Tibial artery (tissue), 4 donors: ENCODE results near the gene GOLM1.
A peak's percentile ranks its signal among the peaks of the same experiment; 100 is the strongest.

ENCODE experiments used
- DNase-seq, 2 donors: peaks; one replicate each; pipeline ENCODE4 v3.0.0-alpha.2; 2019
- H3K27ac ChIP-seq, 2 donors: fragments of 200-600 bp; sonication (generic) in 1 of 2; 1 replicate in 1 of 2; 2 replicates in 1 of 2; pipeline ENCODE4 v1.5.1; 2018 to 2019; ENCODE audit warnings: mild to moderate bottlenecking in 1 of 2
- H3K27me3 ChIP-seq, 2 donors: fragments of 200-600 bp; sonication (generic) in 1 of 2; one replicate each; pipeline versions ENCODE4 v1.5.1 to v1.6.0; 2016 to 2019
- H3K36me3 ChIP-seq, 3 donors: fragments of 200-600 bp; sonication (generic) in 2 of 3; one replicate each; pipeline ENCODE4 v1.5.1; 2016 to 2019; ENCODE audit warnings: mild to moderate bottlenecking in 2 of 3
- H3K4me1 ChIP-seq, 4 donors: fragments of 200-600 bp; sonication (generic) in 2 of 4; 1 replicate in 3 of 4; 2 replicates in 1 of 4; pipeline ENCODE4 v1.5.1; 2016 to 2019
- H3K4me3 ChIP-seq, 2 donors: fragments of 200-600 bp; sonication (generic) in 1 of 2; 1 replicate in 1 of 2; 2 replicates in 1 of 2; pipeline ENCODE4 v1.5.1; 2018 to 2019; ENCODE audit warnings: mild to moderate bottlenecking in 2 of 2
- H3K9me3 ChIP-seq, 3 donors: fragments of 200-600 bp; sonication (generic) in 1 of 3; one replicate each; pipeline ENCODE4 v1.5.1; 2016 to 2019
- intact Hi-C: fragments of 100-400 bp; cut with DNase I; formaldehyde crosslinking; loops from one replicate; pipeline ENCODE4 v1.15.0; 2023; ENCODE audit warnings: low total_unique reads
- TF ChIP-seq, protein P1 (sequence below), 2 experiments: fragments of 200-600 bp in 1 of 2; fragments of 450-650 bp in 1 of 2; IDR thresholded peaks; one replicate each; pipeline ENCODE4 v1.5.1; 2017 to 2019; ENCODE audit warnings: antibody characterized with exemption in 2 of 2, mild to moderate bottlenecking in 1 of 2, moderate library complexity in 1 of 2

GOLM1 gene

DNA sequence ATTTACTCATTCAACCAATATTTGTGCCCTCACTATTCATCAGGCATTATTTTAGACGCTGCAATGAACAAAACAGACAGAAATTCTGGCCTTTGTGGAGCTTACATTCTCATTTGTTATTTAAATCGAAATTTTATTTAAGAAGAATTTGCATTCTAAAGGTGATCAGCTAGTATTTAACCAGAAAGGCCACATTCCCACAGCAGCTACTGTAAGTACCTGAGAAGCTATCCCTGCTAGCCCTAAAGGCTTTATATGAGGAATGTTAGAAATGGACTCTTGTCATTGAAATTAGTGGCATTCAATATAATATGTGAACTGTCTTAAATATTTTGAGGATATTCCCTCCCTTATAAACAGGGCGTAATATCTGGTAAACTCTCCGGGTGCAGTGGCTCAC lies 35.0 kb upstream of the GOLM1 start:
- Histone ChIP-seq H3K4me1 (no peaks in the 10 kb centered on the region), H3K36me3 (no peaks in the 10 kb centered on the region), H3K27ac (no peak overlapping the region), H3K4me3 (no peak overlapping the region), H3K9me3 (no peaks in the 10 kb centered on the region), H3K27me3 (no peaks in the 10 kb centered on the region)
- DNase-seq, result no peak
- TF ChIP-seq, protein P1, sequence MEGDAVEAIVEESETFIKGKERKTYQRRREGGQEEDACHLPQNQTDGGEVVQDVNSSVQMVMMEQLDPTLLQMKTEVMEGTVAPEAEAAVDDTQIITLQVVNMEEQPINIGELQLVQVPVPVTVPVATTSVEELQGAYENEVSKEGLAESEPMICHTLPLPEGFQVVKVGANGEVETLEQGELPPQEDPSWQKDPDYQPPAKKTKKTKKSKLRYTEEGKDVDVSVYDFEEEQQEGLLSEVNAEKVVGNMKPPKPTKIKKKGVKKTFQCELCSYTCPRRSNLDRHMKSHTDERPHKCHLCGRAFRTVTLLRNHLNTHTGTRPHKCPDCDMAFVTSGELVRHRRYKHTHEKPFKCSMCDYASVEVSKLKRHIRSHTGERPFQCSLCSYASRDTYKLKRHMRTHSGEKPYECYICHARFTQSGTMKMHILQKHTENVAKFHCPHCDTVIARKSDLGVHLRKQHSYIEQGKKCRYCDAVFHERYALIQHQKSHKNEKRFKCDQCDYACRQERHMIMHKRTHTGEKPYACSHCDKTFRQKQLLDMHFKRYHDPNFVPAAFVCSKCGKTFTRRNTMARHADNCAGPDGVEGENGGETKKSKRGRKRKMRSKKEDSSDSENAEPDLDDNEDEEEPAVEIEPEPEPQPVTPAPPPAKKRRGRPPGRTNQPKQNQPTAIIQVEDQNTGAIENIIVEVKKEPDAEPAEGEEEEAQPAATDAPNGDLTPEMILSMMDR (IDR thresholded peaks at IDR 0.05), result no peak
- intact Hi-C loops, result no loop called here

DNA sequence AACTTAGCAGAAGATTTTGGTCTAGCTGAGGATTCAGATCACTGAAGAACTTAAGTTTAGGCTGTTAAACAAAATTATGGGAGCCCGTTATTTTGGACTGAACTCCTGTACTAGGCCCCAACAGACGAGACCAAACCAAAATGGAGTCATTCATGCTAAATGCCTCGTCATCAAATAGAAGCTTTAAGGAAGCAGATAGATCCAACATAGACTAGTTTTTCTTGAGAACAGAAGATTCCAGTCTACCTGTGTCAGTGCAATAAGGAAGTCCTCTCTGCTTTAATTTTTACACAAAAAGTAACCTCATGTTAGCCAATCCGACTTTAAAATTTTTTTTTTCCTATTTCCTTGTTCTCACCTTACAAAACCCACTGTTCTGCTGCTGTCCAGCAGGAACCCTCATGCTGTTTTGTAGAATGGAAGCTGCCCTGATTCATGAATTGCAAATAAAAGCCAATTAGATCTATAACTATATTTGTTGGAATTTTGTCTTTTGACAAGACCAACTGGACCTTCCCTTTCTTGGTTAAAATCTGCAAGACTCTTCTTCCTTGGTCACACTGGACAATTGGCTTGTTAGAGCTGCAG lies 29.0 kb upstream of the GOLM1 start:
- TF ChIP-seq, protein P1 (IDR thresholded peaks at IDR 0.05), result no peak
- Histone ChIP-seq H3K27me3 (no peaks in the 10 kb centered on the region), H3K4me3 (no peak overlapping the region), H3K9me3 (no peaks in the 10 kb centered on the region), H3K4me1 (peaks cover 0 to 8% (median 2%) of the 10 kb centered on the region in 4 donors), H3K36me3 (no peaks in the 10 kb centered on the region), H3K27ac (no peak overlapping the region)
- intact Hi-C loops, result no loop called here
- DNase-seq, result no peak

DNA sequence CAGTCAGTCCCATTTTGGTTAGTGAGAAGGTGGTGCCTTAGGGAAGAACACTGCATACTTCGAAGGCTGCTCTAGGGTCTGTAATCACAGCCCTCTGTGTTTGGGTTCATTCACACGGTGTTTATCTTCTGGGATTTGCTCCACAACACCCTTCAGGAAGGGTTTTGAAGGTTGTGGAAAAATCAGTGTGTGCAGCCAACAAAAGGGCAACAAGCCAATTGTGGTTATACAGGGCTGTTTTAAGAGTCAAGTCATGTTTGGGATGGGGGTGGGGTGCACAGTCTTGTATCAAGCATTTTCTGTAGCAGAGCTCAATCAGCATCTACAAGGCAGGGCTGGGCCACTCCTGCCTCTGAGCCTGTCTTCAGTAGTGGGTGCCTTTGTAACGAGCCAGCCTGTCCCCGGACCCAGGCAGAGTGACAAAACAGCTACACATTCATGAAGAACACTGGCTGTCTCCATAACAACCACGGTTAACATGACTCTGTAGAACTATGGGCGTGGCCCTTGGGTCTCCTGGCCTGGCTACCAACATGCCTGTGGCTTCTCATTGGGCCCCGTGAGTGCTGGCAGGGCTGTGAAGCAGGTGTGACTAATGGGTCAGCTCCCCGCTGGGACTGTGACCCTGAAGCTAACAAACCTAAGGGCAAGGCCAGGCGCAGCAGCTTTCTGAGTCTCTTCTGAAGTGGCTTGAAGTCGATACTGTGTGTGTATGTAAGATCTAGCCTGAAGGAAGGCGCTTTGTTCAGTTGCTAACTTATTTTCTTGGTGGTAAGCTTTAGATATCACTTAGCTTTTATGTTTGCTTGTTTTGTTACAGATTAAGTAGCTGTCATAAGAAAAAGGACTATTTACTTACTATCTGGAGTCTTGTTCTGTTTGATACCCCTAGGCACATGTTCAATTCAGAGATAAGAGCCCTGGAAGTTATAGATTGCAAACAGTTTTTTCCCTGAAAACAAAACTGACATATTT lies 27.9 kb upstream of the GOLM1 start:
- no peaks in the 10 kb centered on the region for H3K27me3 ChIP-seq
- DNase-seq, result peak in 1 of 2 donors; percentile 31
- H3K9me3 ChIP-seq, result no peaks in the 10 kb centered on the region
- H3K27ac ChIP-seq, result no peak overlapping the region
- H3K36me3 ChIP-seq, result no peaks in the 10 kb centered on the region
- intact Hi-C loops, result no loop called here
- peaks cover 0 to 8% (median 2%) of the 10 kb centered on the region in 4 donors for H3K4me1 ChIP-seq
- no peak overlapping the region for H3K4me3 ChIP-seq
- TF ChIP-seq, protein P1 (IDR thresholded peaks at IDR 0.05), result no peak

DNA sequence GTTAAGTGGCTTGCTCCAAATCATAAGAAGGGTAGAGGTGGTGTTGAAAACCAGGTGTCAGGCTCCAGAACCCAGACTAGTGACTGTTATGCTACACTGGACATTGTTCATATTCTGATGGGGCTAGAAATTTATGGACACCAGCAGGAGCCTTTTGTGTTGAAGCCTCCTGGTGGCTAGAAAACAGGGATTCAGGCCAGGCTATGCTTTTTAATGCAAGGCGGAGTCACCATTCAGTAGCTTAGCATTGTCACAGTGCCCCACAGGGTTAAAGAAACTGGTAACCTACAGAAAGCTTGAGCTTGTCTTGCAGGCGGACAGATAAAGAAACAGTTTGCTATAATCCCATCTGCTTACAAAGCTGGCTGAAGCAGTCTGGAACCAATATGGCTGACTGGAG lies 23.0 kb upstream of the GOLM1 start:
- H3K27me3 ChIP-seq, result no peaks in the 10 kb centered on the region
- no peaks in the 10 kb centered on the region for H3K9me3 ChIP-seq
- TF ChIP-seq, protein P1 (IDR thresholded peaks at IDR 0.05), result no peak
- no peak overlapping the region for H3K27ac ChIP-seq
- H3K4me3 ChIP-seq, result no peak overlapping the region
- intact Hi-C loops, result no loop called here
- H3K4me1 ChIP-seq, result peaks cover 0 to 8% (median 2%) of the 10 kb centered on the region in 4 donors
- DNase-seq, result no peak
- H3K36me3 ChIP-seq, result no peaks in the 10 kb centered on the region

DNA sequence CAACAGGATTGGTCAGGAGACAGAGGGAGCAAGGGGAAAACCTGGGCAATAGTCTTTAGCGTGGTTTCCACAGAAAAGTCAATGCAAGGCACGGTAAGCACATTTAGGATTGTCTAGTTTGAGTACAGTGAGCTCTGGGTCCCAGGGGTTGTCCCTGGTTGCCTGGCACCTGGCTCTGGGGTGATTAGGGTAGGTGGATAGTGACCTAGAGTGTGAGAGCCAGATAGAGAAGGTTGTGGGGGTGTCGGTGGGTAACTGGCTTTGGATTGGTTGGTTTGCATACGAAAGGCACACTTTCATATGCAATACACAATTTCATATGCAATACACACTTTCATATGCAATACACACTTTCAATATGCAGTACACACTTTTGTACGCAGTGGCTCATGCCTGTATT lies 20.1 kb upstream of the GOLM1 start:
- Histone ChIP-seq H3K9me3 (no peaks in the 10 kb centered on the region), H3K36me3 (no peaks in the 10 kb centered on the region), H3K27ac (no peak overlapping the region), H3K27me3 (no peaks in the 10 kb centered on the region), H3K4me1 (no peaks in the 10 kb centered on the region), H3K4me3 (no peak overlapping the region)
- DNase-seq, result no peak
- intact Hi-C loops, result no loop called here
- TF ChIP-seq, protein P1 (IDR thresholded peaks at IDR 0.05), result no peak
